GM21447 (cell line): ENCODE measurements around the gene DCC.

Source experiments
- ATAC-seq: cut with Tn5 transposase; IDR thresholded peaks from one replicate; pipeline ENCODE4 v1.9.1; 2021; ENCODE audit not compliant: unreplicated experiment

DCC gene

GRCh38 chr18:53147472-53147871, 807.5 kb downstream of the DCC start:
- no peak for ATAC-seq

- no peak for ATAC-seq
These were observed 808.1 kb downstream of the DCC start for GRCh38 chr18:53148123-53148522.

- no peak for ATAC-seq
These were observed 812.5 kb downstream of the DCC start for GRCh38 chr18:53152476-53152875.

GRCh38 chr18:53153281-53153680, 813.3 kb downstream of the DCC start:
- ATAC-seq, result no peak

- ATAC-seq, result no peak
These were observed 813.8 kb downstream of the DCC start for GRCh38 chr18:53153800-53154199.

GRCh38 chr18:53165770-53166169, 825.8 kb downstream of the DCC start:
- no peak for ATAC-seq

GRCh38 chr18:53169346-53169745, 829.3 kb downstream of the DCC start:
- no peak for ATAC-seq

- ATAC-seq, result no peak
These were observed 851.6 kb downstream of the DCC start for GRCh38 chr18:53191634-53192033.

GRCh38 chr18:53193870-53194269, 853.9 kb downstream of the DCC start:
- ATAC-seq, result no peak

GRCh38 chr18:53219853-53220252, 879.9 kb downstream of the DCC start:
- ATAC-seq, result no peak

- ATAC-seq, result no peak
These were observed 884.3 kb downstream of the DCC start for GRCh38 chr18:53224128-53224778.

GRCh38 chr18:53225567-53226325, 885.7 kb downstream of the DCC start:
- ATAC-seq, result no peak

GRCh38 chr18:53234610-53235009, 894.6 kb downstream of the DCC start:
- ATAC-seq, result no peak

- no peak for ATAC-seq
These were observed 901.2 kb downstream of the DCC start for GRCh38 chr18:53241161-53241560.

- no peak for ATAC-seq
These were observed 913.8 kb downstream of the DCC start for GRCh38 chr18:53253789-53254188.

- no peak for ATAC-seq
These were observed 914.3 kb downstream of the DCC start for GRCh38 chr18:53254265-53254664.

GRCh38 chr18:53261241-53261640, 921.2 kb downstream of the DCC start:
- ATAC-seq, result no peak

GRCh38 chr18:53266850-53267249, 926.9 kb downstream of the DCC start:
- ATAC-seq, result no peak

GRCh38 chr18:53268455-53268854, 928.5 kb downstream of the DCC start:
- no peak for ATAC-seq

GRCh38 chr18:53281406-53281805, 941.4 kb downstream of the DCC start:
- no peak for ATAC-seq

GRCh38 chr18:53283708-53284107, 943.7 kb downstream of the DCC start:
- ATAC-seq, result no peak

GRCh38 chr18:53305461-53305860, 965.5 kb downstream of the DCC start:
- no peak for ATAC-seq

- ATAC-seq, result no peak
These were observed 979.6 kb downstream of the DCC start for GRCh38 chr18:53319628-53320027.
